HG03469 (cell line): Measurements from ENCODE around the gene C2.
"Not testable (repeated sequence)": the region's sequence is repeated elsewhere in the genome, so short reads cannot be mapped to it uniquely, and the experiment has no call there.

Experiments used
- ATAC-seq: cut with Tn5 transposase; IDR thresholded peaks from one replicate; pipeline ENCODE4 v1.9.1; 2021; ENCODE audit warnings: mild to moderate bottlenecking, moderate library complexity, moderate number of reproducible peaks; ENCODE audit not compliant: unreplicated experiment

C2 gene

DNA sequence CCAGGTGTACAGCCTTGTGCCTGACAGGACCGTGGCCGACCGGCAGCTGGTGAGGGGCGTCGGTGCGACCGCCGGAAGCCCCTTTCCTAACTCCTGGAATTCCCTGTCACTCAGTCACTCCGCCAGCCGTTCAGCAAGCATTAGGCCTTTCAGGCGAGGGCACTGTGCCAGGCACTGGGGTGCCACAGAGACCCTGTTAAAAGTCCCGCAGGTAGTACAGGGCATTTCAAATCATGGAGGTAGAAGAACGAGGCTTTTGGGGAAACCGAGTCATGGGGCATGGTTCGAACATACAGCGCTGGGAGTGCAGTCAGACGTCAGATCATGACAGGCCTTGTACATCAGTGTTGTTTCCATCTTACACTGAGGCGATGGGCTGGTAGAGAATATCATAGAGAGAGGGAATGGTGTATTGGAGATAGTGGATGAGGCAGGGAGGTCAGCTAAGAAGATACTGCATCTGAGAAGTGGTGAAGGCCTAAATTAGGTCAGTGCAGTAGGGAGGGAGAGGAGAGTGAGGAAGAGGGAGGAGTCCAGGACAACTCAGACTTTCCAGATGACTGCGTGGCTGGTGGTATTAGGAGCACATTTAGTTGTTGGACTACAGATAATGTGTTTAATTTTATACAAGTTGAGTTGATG is 45.3 kb downstream of the C2 start:
- no peak for ATAC-seq

DNA sequence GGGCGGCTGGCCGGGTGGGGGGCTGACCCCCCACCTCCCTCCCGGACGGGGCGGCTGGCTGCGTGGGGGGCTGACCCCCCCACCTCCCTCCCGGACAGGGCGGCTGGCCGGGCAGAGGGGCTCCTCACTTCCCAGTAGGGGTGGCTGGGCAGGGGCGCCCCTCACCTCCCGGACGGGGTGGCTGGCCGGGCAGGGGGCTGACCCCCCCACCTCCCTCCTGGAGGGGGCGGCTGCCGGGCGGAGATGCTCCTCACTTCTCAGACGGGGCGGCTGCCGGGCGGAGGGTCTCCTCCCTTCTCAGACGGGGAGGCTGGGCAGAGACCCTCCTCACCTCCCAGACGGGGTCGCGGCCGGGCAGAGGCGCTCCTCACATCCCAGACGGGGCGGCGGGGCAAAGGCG is 48.5 kb downstream of the C2 start:
- not testable (repeated sequence) for ATAC-seq

DNA sequence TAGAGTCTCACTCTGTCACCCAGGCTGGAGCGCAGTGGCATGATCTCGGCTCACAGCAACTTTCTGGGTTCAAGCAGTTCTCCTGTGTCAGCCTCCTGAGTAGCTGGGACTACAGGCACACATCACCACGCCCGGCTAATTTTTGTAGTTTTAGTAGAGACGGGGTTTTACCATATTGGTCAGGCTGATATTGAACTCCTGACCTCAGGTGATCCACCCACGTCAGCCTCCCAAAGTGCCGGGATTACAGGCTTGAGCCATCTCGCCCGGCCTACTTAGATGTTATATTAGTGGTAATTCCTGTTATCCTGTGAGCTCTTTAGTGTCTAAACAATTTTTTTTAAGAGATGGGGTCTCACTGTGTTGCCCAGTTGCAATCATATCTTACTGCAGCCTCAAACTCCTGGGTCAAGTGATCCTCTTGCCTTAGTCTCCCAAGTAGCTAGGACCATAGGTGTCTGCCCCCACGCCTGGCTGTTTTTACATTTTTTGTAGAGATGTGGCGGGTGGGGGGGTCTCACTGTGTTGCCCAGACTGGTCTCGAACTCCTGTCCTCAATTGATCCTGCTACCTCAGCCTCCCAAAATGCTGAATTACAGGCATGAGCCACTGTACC is 50.4 kb downstream of the C2 start:
- no peak for ATAC-seq

DNA sequence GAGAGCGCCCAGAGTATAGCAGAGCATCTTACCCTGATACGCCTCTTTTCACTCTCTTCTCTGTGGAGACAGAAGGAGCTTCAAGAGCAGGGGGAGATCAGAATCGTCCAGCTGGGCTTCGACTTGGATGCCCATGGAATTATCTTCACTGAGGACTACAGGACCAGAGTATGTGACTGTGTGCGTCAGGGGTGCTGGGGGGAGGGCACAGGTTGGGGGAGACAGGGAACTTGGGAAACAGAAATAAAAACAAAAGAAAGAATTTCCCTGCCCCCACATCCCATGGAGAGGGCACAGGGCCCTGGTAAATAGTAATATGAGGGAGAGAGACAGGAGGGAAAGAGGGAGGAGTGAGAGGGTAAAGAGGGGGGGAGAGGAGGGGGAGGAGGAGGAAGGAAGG is 51.3 kb downstream of the C2 start:
- no peak for ATAC-seq

DNA sequence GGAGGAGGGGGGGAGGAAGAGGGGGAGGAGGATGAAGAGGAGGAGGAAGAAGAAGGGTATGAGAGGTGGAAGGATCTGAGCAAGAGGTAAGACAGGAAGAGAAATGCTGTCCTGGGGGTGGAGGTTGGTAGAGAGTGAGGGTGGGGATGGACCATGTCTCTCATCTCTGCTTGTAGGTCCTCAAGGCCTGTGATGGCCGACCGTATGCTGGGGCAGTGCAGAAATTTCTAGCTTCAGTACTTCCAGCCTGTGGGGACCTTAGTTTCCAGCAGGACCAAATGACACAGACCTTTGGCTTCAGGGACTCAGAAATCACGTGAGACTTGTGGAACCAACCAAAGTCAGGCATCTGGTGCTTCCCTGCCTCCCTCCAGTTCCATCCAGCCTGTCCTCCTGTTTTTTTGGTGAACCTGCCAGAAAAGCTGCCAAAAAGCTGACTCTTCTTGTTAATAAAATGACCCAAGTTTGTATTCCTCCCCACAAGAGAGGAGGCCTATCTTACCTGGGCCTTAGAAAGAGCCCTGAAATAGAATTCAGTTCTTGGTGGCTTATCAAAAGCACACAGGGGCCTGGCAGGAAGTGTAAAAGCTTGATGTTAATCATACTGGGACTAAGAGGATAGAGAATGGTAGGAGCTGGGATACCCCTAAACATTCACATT is 51.9 kb downstream of the C2 start:
- no peak for ATAC-seq

DNA sequence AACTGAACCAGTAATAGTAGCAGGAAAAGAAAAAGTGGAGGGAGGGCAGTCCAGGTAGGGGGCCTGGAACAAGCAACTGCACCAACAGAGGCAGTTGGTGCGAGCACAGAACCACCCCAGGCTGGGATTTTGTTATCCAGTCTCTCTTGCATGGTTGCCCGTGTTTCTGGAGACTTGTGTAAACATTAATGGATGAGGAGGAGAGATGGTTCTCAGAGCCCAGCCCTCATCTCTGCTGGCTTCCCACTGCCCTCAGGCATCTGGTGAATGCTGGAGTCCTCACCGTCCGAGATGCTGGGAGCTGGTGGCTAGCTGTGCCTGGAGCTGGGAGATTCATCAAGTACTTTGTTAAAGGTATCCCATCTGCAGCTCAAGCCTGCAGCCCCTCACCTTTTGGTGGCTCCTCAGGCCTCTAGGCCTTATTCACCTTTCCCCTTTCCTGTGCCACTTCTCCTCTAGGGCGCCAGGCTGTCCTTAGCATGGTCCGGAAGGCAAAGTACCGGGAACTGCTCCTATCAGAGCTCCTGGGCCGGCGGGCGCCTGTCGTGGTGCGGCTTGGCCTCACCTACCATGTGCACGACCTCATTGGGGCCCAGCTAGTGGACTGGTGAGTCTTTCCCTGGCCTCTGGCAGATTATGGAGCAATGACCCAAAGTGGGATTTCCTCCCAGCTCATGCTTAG is 52.8 kb downstream of the C2 start:
- not testable (repeated sequence) for ATAC-seq

DNA sequence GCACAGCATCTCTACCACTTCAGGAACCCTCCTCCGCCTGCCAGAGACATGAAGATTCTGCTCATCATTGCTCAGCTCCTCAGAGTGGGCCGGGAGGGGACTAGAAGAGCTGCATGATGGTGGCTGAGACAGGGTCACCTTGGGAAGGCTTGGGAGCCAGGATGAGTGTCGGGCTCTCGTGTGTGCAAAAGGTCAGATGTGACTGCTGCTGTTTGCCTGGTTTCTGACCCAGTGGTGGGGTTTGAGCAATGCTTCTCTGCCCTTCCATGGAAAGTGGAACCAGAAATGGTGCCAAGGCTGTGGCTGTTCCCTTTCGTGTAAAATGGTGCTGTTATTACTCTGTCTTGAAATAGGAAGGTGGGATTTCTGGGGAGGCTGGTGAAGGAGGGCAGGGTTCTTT is 53.5 kb downstream of the C2 start:
- ATAC-seq, result not testable (repeated sequence)

DNA sequence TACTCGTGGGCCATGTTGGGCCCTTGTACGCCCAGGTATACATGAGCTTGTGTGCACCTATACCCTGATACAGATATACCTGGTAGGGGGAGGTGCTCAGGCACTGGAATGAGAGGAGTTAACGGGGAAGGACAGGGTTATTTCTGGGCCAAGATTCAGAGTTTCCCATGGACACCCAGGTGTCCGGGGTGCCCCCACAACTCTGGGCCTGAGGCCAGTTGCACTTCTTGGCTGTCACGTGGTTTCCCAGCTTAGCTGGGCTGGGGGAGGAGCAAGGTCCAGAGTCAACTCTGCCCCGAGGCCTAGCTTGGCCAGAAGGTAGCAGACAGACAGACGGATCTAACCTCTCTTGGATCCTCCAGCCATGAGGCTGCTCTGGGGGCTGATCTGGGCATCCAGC is 54.2 kb downstream of the C2 start, which contains the start of gene C4A:
TSS of gene C4A (plus strand) at position 314 of the 400 bp plus-strand sequence. CDS start at position 365, 51 bp downstream.
- ATAC-seq, result not testable (repeated sequence)

DNA sequence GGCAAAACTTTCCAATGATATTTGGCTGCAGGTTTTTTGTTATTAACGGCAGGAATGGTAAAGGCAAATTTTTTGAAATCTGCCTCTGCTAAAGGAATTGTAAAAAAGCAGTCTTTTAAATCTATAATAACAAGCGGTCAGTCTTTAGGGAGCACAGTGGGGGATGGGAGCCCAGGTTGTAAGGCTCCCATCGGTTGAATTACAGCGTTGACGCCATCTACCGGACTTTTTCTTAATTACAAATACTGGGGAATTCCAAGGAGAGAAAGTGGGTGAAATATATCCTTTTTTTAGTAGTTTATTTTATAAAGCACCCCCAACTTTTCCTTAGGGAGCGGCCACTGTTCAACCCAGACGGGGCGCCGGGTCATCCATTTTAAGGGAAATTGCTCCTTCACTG is 61.8 kb downstream of the C2 start:
- not testable (repeated sequence) for ATAC-seq

DNA sequence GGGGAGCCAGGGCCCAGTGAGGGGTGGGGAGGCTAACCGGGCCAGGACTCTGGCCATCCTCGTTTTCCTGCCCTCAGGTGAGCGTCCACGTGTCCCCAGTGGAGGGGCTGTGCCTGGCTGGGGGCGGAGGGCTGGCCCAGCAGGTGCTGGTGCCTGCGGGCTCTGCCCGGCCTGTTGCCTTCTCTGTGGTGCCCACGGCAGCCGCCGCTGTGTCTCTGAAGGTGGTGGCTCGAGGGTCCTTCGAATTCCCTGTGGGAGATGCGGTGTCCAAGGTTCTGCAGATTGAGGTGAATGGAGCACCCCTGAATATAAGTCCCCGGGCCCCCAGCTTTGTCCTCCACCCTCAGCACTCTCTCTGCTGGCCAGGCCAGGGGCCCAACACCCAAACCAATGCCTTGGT is 66.9 kb downstream of the C2 start:
- ATAC-seq, result not testable (repeated sequence)
